ENCODE data around the gene ZNRF1. TPM values are rescaled to one million over a fixed set of nuclear protein-coding genes. Genes with fewer than 3 reads are reported as not detected.

ZNRF1 gene
- total RNA-seq, 3 donors from 2014 or later (not counting 1 experiment from before 2014, with no cell fraction given): 2.4 to 5.1 (median 3.4) TPM

GRCh38 chr16:74991268-74991592, 7.6 kb upstream of the ZNRF1 start:
- no peaks in the 10 kb centered on the region for H3K36me3 ChIP-seq (ENCODE audit: control insufficient read depth, insufficient read depth, low read length)
- Mint-ChIP-seq H3K27me3 (ENCODE audit: low read depth in 2 of 2) (peaks cover 0 to 5% of the 10 kb centered on the region in 2 donors), H3K9me3 (no peaks in the 10 kb centered on the region), H3K27ac (no peak overlapping the region), H3K4me3 (no peak overlapping the region), H3K4me1 (no peaks in the 10 kb centered on the region), H3K36me3 (no peaks in the 10 kb centered on the region)
- no peak for DNase-seq
- no peak for TF ChIP-seq CTCF (IDR thresholded peaks at IDR 0.05)
- no peak for ATAC-seq
- no peak overlapping the region for H3K27ac ChIP-seq (ENCODE audit: low read length)
- H3K9me3 ChIP-seq (ENCODE audit: control insufficient read depth, insufficient read depth, low read length): no peaks in the 10 kb centered on the region
- intact Hi-C loops (cut with micrococcal nuclease): no loop called here
- no peak overlapping the region for H3K4me3 ChIP-seq (ENCODE audit: low read length)
- no peaks in the 10 kb centered on the region for H3K4me1 ChIP-seq (ENCODE audit: control insufficient read depth, insufficient read depth, low read length)
- WGBS (ENCODE audit: insufficient coverage): 83% methylated on average over 5 of the region's 5 CpGs
- no peaks in the 10 kb centered on the region for H3K27me3 ChIP-seq (ENCODE audit: control insufficient read depth, insufficient read depth, low read length)

GRCh38 chr16:74991593-74992403, 7.0 kb upstream of the ZNRF1 start:
- peaks cover 0 to 5% of the 10 kb centered on the region in 2 donors for H3K27me3 Mint-ChIP-seq (ENCODE audit: low read depth in 2 of 2)
- H3K4me1 ChIP-seq (ENCODE audit: control insufficient read depth, insufficient read depth, low read length): no peaks in the 10 kb centered on the region
- H3K9me3 ChIP-seq (ENCODE audit: control insufficient read depth, insufficient read depth, low read length): no peaks in the 10 kb centered on the region
- H3K4me3 Mint-ChIP-seq: no peak overlapping the region
- H3K36me3 ChIP-seq (ENCODE audit: control insufficient read depth, insufficient read depth, low read length): no peaks in the 10 kb centered on the region
- H3K27me3 ChIP-seq (ENCODE audit: control insufficient read depth, insufficient read depth, low read length): no peaks in the 10 kb centered on the region
- H3K9me3 Mint-ChIP-seq: no peaks in the 10 kb centered on the region
- ATAC-seq: no peak
- no peaks in the 10 kb centered on the region for H3K36me3 Mint-ChIP-seq
- H3K4me1 Mint-ChIP-seq: no peaks in the 10 kb centered on the region
- no peak overlapping the region for H3K27ac Mint-ChIP-seq
- DNase-seq: no peak
- no peak overlapping the region for H3K27ac ChIP-seq (ENCODE audit: low read length)
- WGBS (ENCODE audit: insufficient coverage): 88% methylated on average over 10 of the region's 13 CpGs
- intact Hi-C loops (cut with micrococcal nuclease): no loop called here
- no peak for TF ChIP-seq CTCF (IDR thresholded peaks at IDR 0.05)
- no peak overlapping the region for H3K4me3 ChIP-seq (ENCODE audit: low read length)

- no peak for TF ChIP-seq CTCF (IDR thresholded peaks at IDR 0.05)
- no peaks in the 10 kb centered on the region for H3K9me3 ChIP-seq (ENCODE audit: control insufficient read depth, insufficient read depth, low read length)
- intact Hi-C loops (cut with micrococcal nuclease): no loop called here
- peaks cover 19% of the 10 kb centered on the region for H3K4me1 ChIP-seq (ENCODE audit: control insufficient read depth, insufficient read depth, low read length)
- H3K36me3 ChIP-seq (ENCODE audit: control insufficient read depth, insufficient read depth, low read length): no peaks in the 10 kb centered on the region
- H3K4me1 Mint-ChIP-seq: peaks cover 17 to 18% of the 10 kb centered on the region in 2 donors
- WGBS (ENCODE audit: insufficient coverage): 100% methylated on average over 1 of the region's 1 CpG
- no peak for DNase-seq
- H3K27me3 Mint-ChIP-seq (ENCODE audit: low read depth in 2 of 2): peaks cover 11 to 15% of the 10 kb centered on the region in 2 donors
- H3K36me3 Mint-ChIP-seq: no peaks in the 10 kb centered on the region
- H3K27ac ChIP-seq (ENCODE audit: low read length): no peak overlapping the region
- H3K4me3 Mint-ChIP-seq: no peak overlapping the region
- H3K4me3 ChIP-seq (ENCODE audit: low read length): no peak overlapping the region
- no peak for ATAC-seq
- H3K27ac Mint-ChIP-seq: no peak overlapping the region
- no peaks in the 10 kb centered on the region for H3K9me3 Mint-ChIP-seq
- H3K27me3 ChIP-seq (ENCODE audit: control insufficient read depth, insufficient read depth, low read length): peaks cover 7% of the 10 kb centered on the region
Measured at GRCh38 chr16:74995986-74996385, 2.8 kb upstream of the ZNRF1 start.

- Mint-ChIP-seq H3K36me3 (no peaks in the 10 kb centered on the region), H3K27ac (no peak overlapping the region), H3K4me1 (peaks cover 18 to 19% of the 10 kb centered on the region in 2 donors), H3K9me3 (no peaks in the 10 kb centered on the region), H3K27me3 (ENCODE audit: low read depth in 2 of 2) (peaks cover 21 to 22% of the 10 kb centered on the region in 2 donors), H3K4me3 (no peak overlapping the region)
- H3K4me1 ChIP-seq (ENCODE audit: control insufficient read depth, insufficient read depth, low read length): peaks cover 19% of the 10 kb centered on the region
- intact Hi-C loops (cut with micrococcal nuclease): no loop called here
- H3K27me3 ChIP-seq (ENCODE audit: control insufficient read depth, insufficient read depth, low read length): peaks cover 7% of the 10 kb centered on the region
- 93% methylated on average over 6 of the region's 8 CpGs for WGBS (ENCODE audit: insufficient coverage)
- ATAC-seq: no peak
- H3K27ac ChIP-seq (ENCODE audit: low read length): no peak overlapping the region
- no peak for DNase-seq
- no peaks in the 10 kb centered on the region for H3K9me3 ChIP-seq (ENCODE audit: control insufficient read depth, insufficient read depth, low read length)
- TF ChIP-seq CTCF (IDR thresholded peaks at IDR 0.05): no peak
- no peak overlapping the region for H3K4me3 ChIP-seq (ENCODE audit: low read length)
- no peaks in the 10 kb centered on the region for H3K36me3 ChIP-seq (ENCODE audit: control insufficient read depth, insufficient read depth, low read length)
Measured at GRCh38 chr16:74997042-74997491, 1.8 kb upstream of the ZNRF1 start.
